Hair follicular keratinocyte (primary cell): ENCODE measurements around the gene CAVIN2. TPM values are rescaled to one million over a fixed set of nuclear protein-coding genes. Genes with fewer than 3 reads are reported as not detected.

Experiments
- total RNA-seq: library from RNA; depleted of rRNA; stranded (reverse); fragments of >200 nt; gene quantifications from 2 replicates; pipeline ENCODE4 v1.2.3, GENCODE V29; 2015

The CAVIN2 gene, protein sequence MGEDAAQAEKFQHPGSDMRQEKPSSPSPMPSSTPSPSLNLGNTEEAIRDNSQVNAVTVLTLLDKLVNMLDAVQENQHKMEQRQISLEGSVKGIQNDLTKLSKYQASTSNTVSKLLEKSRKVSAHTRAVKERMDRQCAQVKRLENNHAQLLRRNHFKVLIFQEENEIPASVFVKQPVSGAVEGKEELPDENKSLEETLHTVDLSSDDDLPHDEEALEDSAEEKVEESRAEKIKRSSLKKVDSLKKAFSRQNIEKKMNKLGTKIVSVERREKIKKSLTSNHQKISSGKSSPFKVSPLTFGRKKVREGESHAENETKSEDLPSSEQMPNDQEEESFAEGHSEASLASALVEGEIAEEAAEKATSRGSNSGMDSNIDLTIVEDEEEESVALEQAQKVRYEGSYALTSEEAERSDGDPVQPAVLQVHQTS
- total RNA-seq, result 0.16 and 2.9 TPM in 2 replicates

DNA sequence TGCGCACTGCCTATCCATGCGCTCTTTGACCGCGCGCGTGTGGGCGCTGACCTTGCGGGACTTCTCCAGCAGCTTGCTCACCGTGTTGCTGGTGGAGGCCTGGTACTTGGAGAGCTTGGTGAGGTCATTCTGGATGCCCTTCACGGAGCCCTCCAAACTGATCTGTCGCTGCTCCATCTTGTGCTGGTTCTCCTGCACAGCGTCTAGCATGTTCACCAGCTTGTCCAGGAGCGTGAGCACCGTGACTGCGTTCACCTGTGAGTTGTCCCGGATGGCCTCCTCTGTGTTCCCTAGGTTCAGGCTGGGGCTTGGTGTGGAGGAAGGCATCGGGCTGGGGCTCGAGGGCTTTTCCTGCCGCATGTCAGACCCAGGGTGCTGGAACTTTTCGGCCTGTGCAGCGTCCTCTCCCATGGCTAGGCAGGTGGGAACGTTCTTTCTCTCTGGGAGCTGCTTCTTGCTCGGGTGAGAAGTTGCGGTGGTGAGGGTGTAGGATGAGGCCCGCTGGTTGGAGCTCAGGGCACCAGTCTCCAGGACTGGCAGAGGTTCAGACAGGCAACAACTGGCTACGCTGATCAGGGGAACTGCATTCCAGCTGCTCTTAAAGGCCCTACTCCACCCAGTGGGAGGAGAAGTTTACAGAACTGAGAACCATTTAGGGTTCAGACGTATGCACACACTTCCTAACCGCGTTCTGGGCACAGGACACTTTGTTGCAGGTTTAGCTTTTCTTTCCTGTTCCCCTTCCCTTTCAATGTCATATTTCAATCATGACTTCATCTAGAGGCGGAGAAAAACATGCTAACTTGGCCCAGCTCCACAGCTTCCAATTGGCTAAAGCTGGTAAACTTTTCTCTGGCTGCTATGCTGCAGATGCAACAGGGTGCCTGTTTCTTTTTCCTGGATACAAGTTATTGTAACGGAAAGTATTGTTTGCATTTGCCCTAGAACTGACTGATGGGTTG lies at the start of gene CAVIN2:
TSS of gene CAVIN2 (minus strand) at position 574 of the 962 bp plus-strand sequence. CDS start at position 411, 163 bp downstream.

Other genes starting within 250 kb of the CAVIN2 start
- 20.5 and 24.0 TPM in 2 replicates for gene NABP1, start 169.0 kb downstream of the CAVIN2 start, total RNA-seq